CD8-positive, alpha-beta memory T cell (primary cell): ENCODE measurements around the gene TYMS. TPM values are rescaled to one million over a fixed set of nuclear protein-coding genes. Genes with fewer than 3 reads are reported as not detected.

ENCODE experiments used
- CTCF ChIA-PET: fragments of 350-600 bp; sonication (Branson Sonifier 250); formaldehyde crosslinking; loops from one replicate; lab custom pipeline; 2021; ENCODE audit warnings: antibody characterized with exemption; lab: Charles Lee
- POLR2A ChIA-PET: fragments of 350-600 bp; sonication (Branson Sonifier 250); formaldehyde crosslinking; loops from one replicate; lab custom pipeline; 2021; ENCODE audit warnings: antibody characterized with exemption; lab: Charles Lee
- DNase-seq, 5 donors: peaks; one replicate each; pipeline versions ENCODE4 v3.0.0 to v3.0.0-alpha.2; 2020 to 2022; ENCODE audit warnings: mixed read lengths in 1 of 5
- H3K27ac ChIP-seq: one replicate; pipeline ENCODE4 v1.7.0; 2013; ENCODE audit warnings: low read depth, mild to moderate bottlenecking, low read length, moderate library complexity
- H3K27me3 ChIP-seq: 2 replicates; pipeline ENCODE4 v1.7.0; 2013; ENCODE audit warnings: low read length, mild to moderate bottlenecking; ENCODE audit not compliant: insufficient read depth, poor library complexity, severe bottlenecking
- H3K36me3 ChIP-seq: 2 replicates; pipeline ENCODE4 v1.7.0; 2013; ENCODE audit warnings: mild to moderate bottlenecking, low read length, moderate library complexity; ENCODE audit not compliant: insufficient read depth
- H3K4me1 ChIP-seq: 2 replicates; pipeline ENCODE4 v1.7.0; 2013; ENCODE audit warnings: mild to moderate bottlenecking, low read length, moderate library complexity; ENCODE audit not compliant: insufficient read depth
- H3K4me3 ChIP-seq: 2 replicates; pipeline ENCODE4 v1.7.0; 2013; ENCODE audit warnings: mild to moderate bottlenecking, low read length
- H3K9me3 ChIP-seq: 2 replicates; pipeline ENCODE4 v1.7.0; 2013; ENCODE audit warnings: mild to moderate bottlenecking, low read length
- H3K27ac Mint-ChIP-seq, 8 donors: one replicate each; pipeline ENCODE4 v1.8.0; 2020 to 2021; ENCODE audit warnings: mixed read lengths in 8 of 8, mild to moderate bottlenecking in 6 of 8, inconsistent platforms in 3 of 8, moderate library complexity in 3 of 8
- H3K27me3 Mint-ChIP-seq, 2 donors: one replicate each; pipeline ENCODE4 v1.8.0; 2020 to 2021; ENCODE audit warnings: mixed read lengths in 2 of 2, mild to moderate bottlenecking in 1 of 2, moderate library complexity in 1 of 2
- H3K36me3 Mint-ChIP-seq, 3 donors: one replicate each; pipeline ENCODE4 v1.8.0; 2020 to 2021; ENCODE audit warnings: mixed read lengths in 3 of 3, inconsistent platforms in 1 of 3, mild to moderate bottlenecking in 1 of 3
- H3K4me1 Mint-ChIP-seq, 3 donors: one replicate each; pipeline ENCODE4 v1.8.0; 2020 to 2021; ENCODE audit warnings: mixed read lengths in 3 of 3, inconsistent platforms in 1 of 3, mild to moderate bottlenecking in 1 of 3
- H3K4me3 Mint-ChIP-seq, 7 donors: one replicate each; pipeline ENCODE4 v1.8.0; 2020 to 2021; ENCODE audit warnings: mixed read lengths in 7 of 7, mild to moderate bottlenecking in 6 of 7, moderate library complexity in 4 of 7, inconsistent platforms in 2 of 7
- H3K9me3 Mint-ChIP-seq, 5 donors: one replicate each; pipeline ENCODE4 v1.8.0; 2020 to 2022; ENCODE audit warnings: mixed read lengths in 5 of 5, mild to moderate bottlenecking in 3 of 5, moderate library complexity in 2 of 5, inconsistent platforms in 1 of 5
- polyA plus RNA-seq: library from polyadenylated mRNA; unstranded; fragments of 300-500 nt; fragmentation: Illumina TruSeq; gene quantifications from one replicate; pipeline ENCODE4 v1.2.3, GENCODE V29; 2021
- total RNA-seq, 2 experiments: library from RNA; stranded (reverse); gene quantifications; one replicate each; pipeline ENCODE4 v1.2.3, GENCODE V29; 2021

Gene TYMS
- total and polyA plus RNA-seq, 3 experiments from 2014 or later = 2.6 to 307 (median 297) TPM

GRCh38 chr18:650428-650858 lies 7.0 kb upstream of the TYMS start:
- CTCF ChIA-PET = no interaction called here
- DNase-seq = no peak
- Histone ChIP-seq H3K9me3 (no peaks in the 10 kb centered on the region), H3K27me3 (peaks cover 6% of the 10 kb centered on the region), H3K36me3 (no peaks in the 10 kb centered on the region), H3K27ac (peak overlapping the region; percentile 3), H3K4me1 (no peaks in the 10 kb centered on the region), H3K4me3 (no peak overlapping the region)
- Mint-ChIP-seq H3K4me3 (peak overlapping the region in 4 of 7 donors; percentile 8 to 60 (median 22)), H3K36me3 (peaks cover 0 to 1% (median 0%) of the 10 kb centered on the region in 3 donors), H3K27ac (peak overlapping the region in 1 of 8 donors; percentile 35), H3K27me3 (peaks cover 10 to 33% of the 10 kb centered on the region in 2 donors), H3K4me1 (peaks cover 5 to 6% (median 5%) of the 10 kb centered on the region in 3 donors), H3K9me3 (no peaks in the 10 kb centered on the region)
- POLR2A ChIA-PET = no interaction called here

GRCh38 chr18:652131-652530 lies 5.3 kb upstream of the TYMS start:
- Mint-ChIP-seq H3K27me3 (peaks cover 18 to 44% of the 10 kb centered on the region in 2 donors), H3K4me3 (peak overlapping the region in 1 of 7 donors; percentile 16), H3K4me1 (peaks cover 5 to 8% (median 6%) of the 10 kb centered on the region in 3 donors), H3K9me3 (no peaks in the 10 kb centered on the region), H3K27ac (no peak overlapping the region), H3K36me3 (peaks cover 0 to 4% (median 0%) of the 10 kb centered on the region in 3 donors)
- no peaks in the 10 kb centered on the region for H3K36me3 ChIP-seq
- H3K27me3 ChIP-seq = peaks cover 6% of the 10 kb centered on the region
- no peak for DNase-seq
- no peaks in the 10 kb centered on the region for H3K9me3 ChIP-seq
- H3K4me3 ChIP-seq = no peak overlapping the region
- ChIA-PET POLR2A (no interaction called here), CTCF (no interaction called here)
- no peak overlapping the region for H3K27ac ChIP-seq
- H3K4me1 ChIP-seq = no peaks in the 10 kb centered on the region

GRCh38 chr18:653512-653911 lies 3.9 kb upstream of the TYMS start:
- Histone ChIP-seq H3K36me3 (no peaks in the 10 kb centered on the region), H3K4me3 (no peak overlapping the region), H3K27me3 (peaks cover 6% of the 10 kb centered on the region), H3K4me1 (peaks cover under 1% of the 10 kb centered on the region), H3K9me3 (no peaks in the 10 kb centered on the region), H3K27ac (no peak overlapping the region)
- CTCF ChIA-PET = no interaction called here
- Mint-ChIP-seq H3K9me3 (no peaks in the 10 kb centered on the region), H3K27ac (no peak overlapping the region), H3K4me3 (no peak overlapping the region), H3K27me3 (peaks cover 21 to 49% of the 10 kb centered on the region in 2 donors), H3K36me3 (peaks cover 0 to 4% (median 0%) of the 10 kb centered on the region in 3 donors), H3K4me1 (peaks cover 6 to 12% (median 7%) of the 10 kb centered on the region in 3 donors)
- POLR2A ChIA-PET = no interaction called here
- no peak for DNase-seq

GRCh38 chr18:654601-655000 lies 2.9 kb upstream of the TYMS start:
- POLR2A ChIA-PET = no interaction called here
- Mint-ChIP-seq H3K4me3 (peak overlapping the region in 2 of 7 donors; percentile 48 to 62), H3K27me3 (peaks cover 26 to 55% of the 10 kb centered on the region in 2 donors), H3K36me3 (peaks cover 0 to 4% (median 0%) of the 10 kb centered on the region in 3 donors), H3K4me1 (peaks cover 16 to 23% (median 17%) of the 10 kb centered on the region in 3 donors), H3K27ac (no peak overlapping the region), H3K9me3 (no peaks in the 10 kb centered on the region)
- Histone ChIP-seq H3K4me3 (no peak overlapping the region), H3K4me1 (peaks cover 4% of the 10 kb centered on the region), H3K27me3 (peaks cover 6% of the 10 kb centered on the region), H3K27ac (no peak overlapping the region), H3K9me3 (no peaks in the 10 kb centered on the region), H3K36me3 (no peaks in the 10 kb centered on the region)
- DNase-seq = no peak
- CTCF ChIA-PET = no interaction called here

- ChIA-PET CTCF (no interaction called here), POLR2A (interaction anchor here (0.5 to 0.7 kb wide), 2 partner anchors 36 to 366 kb away, joined by 5 to 12 read pairs; no protein-coding TSS in a partner anchor)
- no peaks in the 10 kb centered on the region for H3K9me3 Mint-ChIP-seq
- H3K27ac Mint-ChIP-seq = no peak overlapping the region
- DNase-seq = no peak
- H3K36me3 ChIP-seq = no peaks in the 10 kb centered on the region
- H3K9me3 ChIP-seq = no peaks in the 10 kb centered on the region
- peaks cover 29 to 56% of the 10 kb centered on the region in 2 donors for H3K27me3 Mint-ChIP-seq
- H3K4me1 ChIP-seq = peaks cover 4% of the 10 kb centered on the region
- peaks cover 0 to 4% (median 0%) of the 10 kb centered on the region in 3 donors for H3K36me3 Mint-ChIP-seq
- peak overlapping the region in 3 of 7 donors; percentile 7 to 48 (median 32) for H3K4me3 Mint-ChIP-seq
- no peak overlapping the region for H3K27ac ChIP-seq
- H3K27me3 ChIP-seq = peaks cover 6% of the 10 kb centered on the region
- peaks cover 13 to 21% (median 14%) of the 10 kb centered on the region in 3 donors for H3K4me1 Mint-ChIP-seq
- H3K4me3 ChIP-seq = no peak overlapping the region
Observed at GRCh38 chr18:655445-655844, 2.0 kb upstream of the TYMS start.

DNA sequence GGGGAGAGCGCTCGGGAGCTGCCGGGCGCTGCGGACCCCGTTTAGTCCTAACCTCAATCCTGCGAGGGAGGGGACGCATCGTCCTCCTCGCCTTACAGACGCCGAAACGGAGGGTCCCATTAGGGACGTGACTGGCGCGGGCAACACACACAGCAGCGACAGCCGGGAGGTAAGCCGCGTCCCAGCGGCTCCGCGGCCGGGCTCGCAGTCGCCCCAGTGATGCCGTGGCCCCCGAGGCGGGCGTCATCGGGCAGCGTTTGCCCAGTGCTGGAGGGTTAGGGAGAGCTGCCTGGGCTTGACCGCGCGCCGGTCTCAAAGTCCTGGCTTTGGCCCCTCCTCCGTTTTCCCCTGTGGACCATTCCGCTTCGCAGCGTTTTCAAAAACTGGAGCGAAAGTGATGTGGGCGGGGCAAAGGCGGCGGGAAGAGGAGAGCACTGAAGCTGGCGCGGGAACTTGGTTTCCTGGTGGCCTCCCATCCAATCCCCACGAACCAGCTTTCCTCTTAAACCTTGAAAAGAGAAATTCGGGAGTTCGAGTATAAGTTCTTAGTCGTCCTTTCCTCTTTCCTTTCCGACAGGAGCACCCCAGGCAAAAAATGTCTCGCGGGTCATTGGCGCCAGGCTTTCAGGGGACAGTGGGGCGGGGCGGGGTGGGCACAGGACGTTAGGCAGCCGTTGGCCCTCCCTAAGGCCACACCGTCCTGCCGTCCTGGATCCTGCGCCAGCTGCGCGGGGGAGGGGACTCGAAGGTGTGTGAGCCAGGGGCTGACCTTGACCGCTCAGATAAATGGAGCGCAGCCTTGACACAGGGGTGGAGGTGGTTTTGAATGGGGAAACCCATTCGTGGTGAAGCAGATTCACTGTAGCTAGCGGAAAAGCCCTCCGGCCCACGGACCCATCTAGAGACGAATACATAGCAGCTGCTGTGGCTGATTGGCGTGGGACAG lies 821 bp downstream of the TYMS start:
- Histone ChIP-seq H3K36me3 (no peaks in the 10 kb centered on the region), H3K4me1 (peaks cover 4% of the 10 kb centered on the region), H3K27me3 (peaks cover 6% of the 10 kb centered on the region), H3K27ac (peak overlapping the region; percentile 71), H3K9me3 (no peaks in the 10 kb centered on the region), H3K4me3 (peak overlapping the region; percentile 68)
- CTCF ChIA-PET = interaction anchor here (1.0 kb wide), 1 partner anchor 42 kb away, joined by 3 read pairs; no protein-coding TSS in a partner anchor
- peak; percentile 19 to 58 (median 28) for DNase-seq
- Mint-ChIP-seq H3K27ac (peak overlapping the region in 3 of 8 donors; percentile 40 to 79 (median 76)), H3K4me1 (peaks cover 11 to 19% (median 12%) of the 10 kb centered on the region in 3 donors), H3K4me3 (peak overlapping the region; percentile 86 to 95 (median 89)), H3K9me3 (peaks cover 0 to 8% (median 6%) of the 10 kb centered on the region in 5 donors), H3K36me3 (peaks cover 0 to 8% (median 0%) of the 10 kb centered on the region in 3 donors), H3K27me3 (peaks cover 30 to 48% of the 10 kb centered on the region in 2 donors)
- POLR2A ChIA-PET = interaction anchor here (1.2 kb wide), 1 partner anchor 12 kb away, joined by 3 read pairs; no protein-coding TSS in a partner anchor

GRCh38 chr18:658947-659533 lies 1.6 kb downstream of the TYMS start:
- POLR2A ChIA-PET = no interaction called here
- Histone ChIP-seq H3K36me3 (no peaks in the 10 kb centered on the region), H3K9me3 (no peaks in the 10 kb centered on the region), H3K27me3 (peaks cover 6% of the 10 kb centered on the region), H3K4me1 (peaks cover 4% of the 10 kb centered on the region), H3K4me3 (peak overlapping the region; percentile 68), H3K27ac (peak overlapping the region; percentile 71)
- peaks cover 0 to 8% (median 0%) of the 10 kb centered on the region in 3 donors for H3K36me3 Mint-ChIP-seq
- CTCF ChIA-PET = no interaction called here
- peaks cover 30 to 42% of the 10 kb centered on the region in 2 donors for H3K27me3 Mint-ChIP-seq
- peak overlapping the region in 3 of 8 donors; percentile 24 to 43 (median 26) for H3K27ac Mint-ChIP-seq
- peaks cover 0 to 8% (median 6%) of the 10 kb centered on the region in 5 donors for H3K9me3 Mint-ChIP-seq
- peaks cover 11 to 19% (median 12%) of the 10 kb centered on the region in 3 donors for H3K4me1 Mint-ChIP-seq
- DNase-seq = no peak
- peak overlapping the region; percentile 86 to 95 (median 89) for H3K4me3 Mint-ChIP-seq
